Right atrium auricular region (tissue), 2 donors: Measurements from ENCODE around the gene DEPDC5. TPM values are rescaled to one million over a fixed set of nuclear protein-coding genes. Genes with fewer than 3 reads are reported as not detected.

Experiments
- DNase-seq: peaks from one replicate; pipeline ENCODE4 v3.0.0-alpha.2; 2019; ENCODE audit warnings: low spot score
- H3K27ac ChIP-seq, 2 donors: fragments of 200-600 bp; sonication (generic); 1 replicate in 1 of 2; 2 replicates in 1 of 2; pipeline ENCODE4 v1.5.1; 2016 to 2019
- H3K27me3 ChIP-seq, 2 donors: fragments of 200-600 bp; sonication (generic); one replicate each; pipeline versions ENCODE4 v1.5.1 to v1.6.0; 2017 to 2019
- H3K36me3 ChIP-seq: fragments of 200-600 bp; sonication (generic); one replicate; pipeline ENCODE4 v1.5.1; 2016
- H3K4me1 ChIP-seq, 2 donors: fragments of 200-600 bp; sonication (generic); one replicate each; pipeline versions ENCODE4 v1.5.1 to v1.6.0; 2017 to 2019
- H3K4me3 ChIP-seq, 2 donors: fragments of 200-600 bp; sonication (generic); 1 replicate in 1 of 2; 2 replicates in 1 of 2; pipeline ENCODE4 v1.5.1; 2017 to 2019; ENCODE audit warnings: mild to moderate bottlenecking in 1 of 2, moderate library complexity in 1 of 2
- H3K9me3 ChIP-seq, 2 donors: fragments of 200-600 bp; sonication (generic); one replicate each; pipeline ENCODE4 v1.5.1; 2019
- CTCF ChIP-seq, 2 donors: fragments of 200-600 bp; sonication (generic); IDR thresholded peaks; one replicate each; pipeline ENCODE4 v1.5.1; 2019; ENCODE audit warnings: antibody characterized with exemption in 2 of 2
- total RNA-seq, 2 donors: library from RNA; depleted of rRNA; stranded (reverse); fragments of >200 nt; gene quantifications; one replicate each; pipeline ENCODE4 v1.1.0, GENCODE V29; 2016

DEPDC5 gene
- total RNA-seq, 2 donors from 2014 or later = 7.0 to 8.6 TPM

GRCh38 chr22:31892080-31892433 lies 138.2 kb downstream of the DEPDC5 start:
- no peak overlapping the region for H3K27ac ChIP-seq
- H3K36me3 ChIP-seq = peaks cover 31% of the 10 kb centered on the region
- no peak for DNase-seq
- H3K4me3 ChIP-seq = no peak overlapping the region
- H3K4me1 ChIP-seq = no peaks in the 10 kb centered on the region
- no peaks in the 10 kb centered on the region for H3K9me3 ChIP-seq
- TF ChIP-seq CTCF (IDR thresholded peaks at IDR 0.05) = no peak
- H3K27me3 ChIP-seq = no peaks in the 10 kb centered on the region

GRCh38 chr22:31893460-31893859 lies 139.6 kb downstream of the DEPDC5 start:
- TF ChIP-seq CTCF (IDR thresholded peaks at IDR 0.05) = no peak
- Histone ChIP-seq H3K36me3 (peaks cover 43% of the 10 kb centered on the region), H3K4me1 (no peaks in the 10 kb centered on the region), H3K27ac (no peak overlapping the region), H3K9me3 (no peaks in the 10 kb centered on the region), H3K4me3 (no peak overlapping the region), H3K27me3 (no peaks in the 10 kb centered on the region)
- DNase-seq = no peak

- H3K27me3 ChIP-seq = no peaks in the 10 kb centered on the region
- H3K4me3 ChIP-seq = no peak overlapping the region
- TF ChIP-seq CTCF (IDR thresholded peaks at IDR 0.05) = no peak
- no peaks in the 10 kb centered on the region for H3K9me3 ChIP-seq
- DNase-seq = no peak
- no peaks in the 10 kb centered on the region for H3K4me1 ChIP-seq
- no peak overlapping the region for H3K27ac ChIP-seq
- H3K36me3 ChIP-seq = peaks cover 48% of the 10 kb centered on the region
Observed at GRCh38 chr22:31895411-31896123, 141.7 kb downstream of the DEPDC5 start.

GRCh38 chr22:31896472-31896871 lies 142.7 kb downstream of the DEPDC5 start:
- H3K4me3 ChIP-seq = no peak overlapping the region
- TF ChIP-seq CTCF (IDR thresholded peaks at IDR 0.05) = no peak
- H3K27ac ChIP-seq = no peak overlapping the region
- peaks cover 50% of the 10 kb centered on the region for H3K36me3 ChIP-seq
- H3K4me1 ChIP-seq = no peaks in the 10 kb centered on the region
- no peaks in the 10 kb centered on the region for H3K9me3 ChIP-seq
- no peak for DNase-seq
- H3K27me3 ChIP-seq = no peaks in the 10 kb centered on the region

- no peak for TF ChIP-seq CTCF (IDR thresholded peaks at IDR 0.05)
- Histone ChIP-seq H3K4me1 (no peaks in the 10 kb centered on the region), H3K4me3 (no peak overlapping the region), H3K27ac (no peak overlapping the region), H3K9me3 (no peaks in the 10 kb centered on the region), H3K36me3 (peaks cover 59% of the 10 kb centered on the region), H3K27me3 (no peaks in the 10 kb centered on the region)
- DNase-seq = no peak
Observed at GRCh38 chr22:31897842-31898805, 144.3 kb downstream of the DEPDC5 start.
